ENCODE measurements around the gene INHBE. TPM values are rescaled to one million over a fixed set of nuclear protein-coding genes. Genes with fewer than 3 reads are reported as not detected.

Gene INHBE
- total RNA-seq, 1 donor from 2014 or later: not detected

- no peaks in the 10 kb centered on the region for H3K4me1 ChIP-seq
- H3K4me3 ChIP-seq: no peak overlapping the region
- no peaks in the 10 kb centered on the region for H3K36me3 ChIP-seq
- no peak for DNase-seq
- no peaks in the 10 kb centered on the region for H3K27me3 ChIP-seq (ENCODE audit: low read depth)
- no peak overlapping the region for H3K27ac ChIP-seq (replicated peaks)
- H3K9me3 ChIP-seq (replicated peaks): peaks cover 17% of the 10 kb centered on the region
- intact Hi-C loops (cut with micrococcal nuclease): no loop called here
- TF ChIP-seq CTCF (IDR thresholded peaks at IDR 0.05; ENCODE audit: borderline replicate concordance): no peak
Measured at GRCh38 chr12:57444744-57445143, 10.4 kb upstream of the INHBE start.

- no peak for TF ChIP-seq CTCF (IDR thresholded peaks at IDR 0.05; ENCODE audit: borderline replicate concordance)
- no peak for DNase-seq
- peaks cover 9% of the 10 kb centered on the region for H3K9me3 ChIP-seq (replicated peaks)
- H3K36me3 ChIP-seq: no peaks in the 10 kb centered on the region
- peaks cover under 1% of the 10 kb centered on the region for H3K4me1 ChIP-seq
- no peak overlapping the region for H3K27ac ChIP-seq (replicated peaks)
- H3K27me3 ChIP-seq (ENCODE audit: low read depth): no peaks in the 10 kb centered on the region
- intact Hi-C loops (cut with micrococcal nuclease): no loop called here
- no peak overlapping the region for H3K4me3 ChIP-seq
Measured at GRCh38 chr12:57446292-57446960, 8.7 kb upstream of the INHBE start.

- no peaks in the 10 kb centered on the region for H3K27me3 ChIP-seq (ENCODE audit: low read depth)
- intact Hi-C loops (cut with micrococcal nuclease): no loop called here
- no peak for TF ChIP-seq CTCF (IDR thresholded peaks at IDR 0.05; ENCODE audit: borderline replicate concordance)
- DNase-seq: no peak
- H3K36me3 ChIP-seq: no peaks in the 10 kb centered on the region
- H3K4me3 ChIP-seq: no peak overlapping the region
- no peak overlapping the region for H3K27ac ChIP-seq (replicated peaks)
- H3K4me1 ChIP-seq: peaks cover 18% of the 10 kb centered on the region
- H3K9me3 ChIP-seq (replicated peaks): no peaks in the 10 kb centered on the region
Measured at GRCh38 chr12:57448669-57449068, 6.4 kb upstream of the INHBE start.

GRCh38 chr12:57449375-57449774, 5.7 kb upstream of the INHBE start:
- no peak for TF ChIP-seq CTCF (IDR thresholded peaks at IDR 0.05; ENCODE audit: borderline replicate concordance)
- no peak overlapping the region for H3K4me3 ChIP-seq
- DNase-seq: no peak
- H3K36me3 ChIP-seq: no peaks in the 10 kb centered on the region
- no peak overlapping the region for H3K27ac ChIP-seq (replicated peaks)
- H3K4me1 ChIP-seq: peaks cover 18% of the 10 kb centered on the region
- intact Hi-C loops (cut with micrococcal nuclease): no loop called here
- no peaks in the 10 kb centered on the region for H3K27me3 ChIP-seq (ENCODE audit: low read depth)
- no peaks in the 10 kb centered on the region for H3K9me3 ChIP-seq (replicated peaks)

- no peaks in the 10 kb centered on the region for H3K27me3 ChIP-seq (ENCODE audit: low read depth)
- TF ChIP-seq CTCF (IDR thresholded peaks at IDR 0.05; ENCODE audit: borderline replicate concordance): no peak
- no peaks in the 10 kb centered on the region for H3K9me3 ChIP-seq (replicated peaks)
- intact Hi-C loops (cut with micrococcal nuclease): no loop called here
- DNase-seq: no peak
- no peaks in the 10 kb centered on the region for H3K36me3 ChIP-seq
- H3K27ac ChIP-seq (replicated peaks): no peak overlapping the region
- H3K4me1 ChIP-seq: peaks cover 18% of the 10 kb centered on the region
- no peak overlapping the region for H3K4me3 ChIP-seq
Measured at GRCh38 chr12:57450057-57450456, 5.0 kb upstream of the INHBE start.

Measured in left ventricle myocardium inferior (tissue), 1 donor.